Measurements from ENCODE around the gene IFTAP. TPM values are rescaled to one million over a fixed set of nuclear protein-coding genes. Genes with fewer than 3 reads are reported as not detected.
A peak's percentile ranks its signal among the peaks of the same experiment; 100 is the strongest.
"Not testable (repeated sequence)": the region's sequence is repeated elsewhere in the genome, so short reads cannot be mapped to it uniquely, and the experiment has no call there.

The IFTAP gene
- total RNA-seq, 1 experiment from 2014 or later: 13.1 TPM

DNA sequence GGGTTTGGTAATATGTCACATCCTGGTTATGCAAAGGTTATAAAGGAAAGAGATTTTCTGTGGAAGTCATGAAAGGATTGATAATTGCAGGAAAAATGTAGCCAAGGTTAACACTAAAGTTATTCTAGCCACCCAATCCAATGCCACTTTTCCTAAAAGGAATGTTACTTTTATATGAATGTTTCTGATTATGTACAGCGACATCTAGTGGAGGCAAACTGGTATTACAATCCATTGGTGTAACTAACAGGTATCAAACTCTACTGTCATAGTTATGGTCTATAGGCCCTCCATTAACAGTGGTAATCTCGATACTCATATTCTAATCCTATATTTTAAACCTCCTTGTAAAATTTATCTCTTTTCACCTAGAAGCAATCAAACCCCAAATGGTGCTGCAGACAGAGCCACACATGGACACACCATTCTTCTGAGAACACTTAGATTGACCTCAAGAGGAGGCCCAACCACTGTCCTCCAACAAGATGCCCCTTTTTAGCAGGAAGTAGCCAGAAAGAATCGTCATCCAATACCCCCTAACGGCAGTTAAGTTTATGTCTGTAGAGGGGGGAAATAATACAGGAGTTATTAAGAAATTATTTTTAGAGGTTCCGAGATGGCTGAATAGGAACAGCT is 78.6 kb downstream of the IFTAP start:
- no peaks in the 10 kb centered on the region for H3K4me1 Mint-ChIP-seq (ENCODE audit: insufficient read depth, unreplicated experiment)
- DNase-seq (ENCODE audit: unreplicated experiment): peak; percentile 62
- no peaks in the 10 kb centered on the region for H3K27me3 Mint-ChIP-seq (ENCODE audit: insufficient read depth, unreplicated experiment)
- no peak overlapping the region for H3K27ac Mint-ChIP-seq (ENCODE audit: low read depth, unreplicated experiment)
- POLR2A ChIA-PET: interaction anchor here (0.7 kb wide), 1 partner anchor 109 kb away, joined by 3 read pairs; no protein-coding TSS in a partner anchor
- TF ChIP-seq, protein P1, sequence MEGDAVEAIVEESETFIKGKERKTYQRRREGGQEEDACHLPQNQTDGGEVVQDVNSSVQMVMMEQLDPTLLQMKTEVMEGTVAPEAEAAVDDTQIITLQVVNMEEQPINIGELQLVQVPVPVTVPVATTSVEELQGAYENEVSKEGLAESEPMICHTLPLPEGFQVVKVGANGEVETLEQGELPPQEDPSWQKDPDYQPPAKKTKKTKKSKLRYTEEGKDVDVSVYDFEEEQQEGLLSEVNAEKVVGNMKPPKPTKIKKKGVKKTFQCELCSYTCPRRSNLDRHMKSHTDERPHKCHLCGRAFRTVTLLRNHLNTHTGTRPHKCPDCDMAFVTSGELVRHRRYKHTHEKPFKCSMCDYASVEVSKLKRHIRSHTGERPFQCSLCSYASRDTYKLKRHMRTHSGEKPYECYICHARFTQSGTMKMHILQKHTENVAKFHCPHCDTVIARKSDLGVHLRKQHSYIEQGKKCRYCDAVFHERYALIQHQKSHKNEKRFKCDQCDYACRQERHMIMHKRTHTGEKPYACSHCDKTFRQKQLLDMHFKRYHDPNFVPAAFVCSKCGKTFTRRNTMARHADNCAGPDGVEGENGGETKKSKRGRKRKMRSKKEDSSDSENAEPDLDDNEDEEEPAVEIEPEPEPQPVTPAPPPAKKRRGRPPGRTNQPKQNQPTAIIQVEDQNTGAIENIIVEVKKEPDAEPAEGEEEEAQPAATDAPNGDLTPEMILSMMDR (IDR thresholded peaks at IDR 0.05; ENCODE audit: unreplicated experiment): peak; percentile 57
- intact Hi-C loops (cut with micrococcal nuclease): loop anchor here (1.0 kb wide), 1 partner anchor 109 kb away; no protein-coding TSS in a partner anchor
- CTCF ChIA-PET: interaction anchor here (0.6 to 5.4 kb wide), 27 partner anchors 9 to 1552 kb away, joined by 3 to 64 read pairs (median 4); partner anchors contain the start of genes IFTAP and RAG1
- no peak overlapping the region for H3K4me3 Mint-ChIP-seq (ENCODE audit: unreplicated experiment)
- BruUV-seq (replicated peaks): no TSS peak
- H3K36me3 Mint-ChIP-seq (ENCODE audit: insufficient read depth, unreplicated experiment): no peaks in the 10 kb centered on the region
- peaks cover 8% of the 10 kb centered on the region for H3K9me3 Mint-ChIP-seq (ENCODE audit: unreplicated experiment)

DNA sequence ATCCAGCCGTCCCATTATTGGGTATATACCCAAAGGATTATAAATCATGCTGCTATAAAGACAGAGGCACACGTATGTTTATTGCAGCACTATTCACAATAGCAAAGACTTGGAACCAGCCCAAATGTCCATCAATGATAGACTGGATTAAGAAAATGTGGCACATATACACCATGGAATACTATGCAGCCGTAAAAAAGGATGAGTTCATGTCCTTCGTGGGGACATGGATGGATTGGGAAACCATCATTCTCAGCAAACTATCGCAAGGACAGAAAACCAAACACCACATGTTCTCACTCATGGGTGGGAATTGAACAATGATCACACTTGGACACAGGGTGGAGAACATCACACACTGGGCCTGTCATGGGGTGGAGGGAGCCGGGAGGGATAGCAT is 85.2 kb downstream of the IFTAP start:
- DNase-seq (ENCODE audit: unreplicated experiment); POLR2A ChIA-PET; CTCF ChIA-PET; H3K4me3 Mint-ChIP-seq (ENCODE audit: unreplicated experiment); BruUV-seq (replicated peaks); H3K4me1 Mint-ChIP-seq (ENCODE audit: insufficient read depth, unreplicated experiment); intact Hi-C loops (cut with micrococcal nuclease); H3K27me3 Mint-ChIP-seq (ENCODE audit: insufficient read depth, unreplicated experiment); H3K27ac Mint-ChIP-seq (ENCODE audit: low read depth, unreplicated experiment); H3K9me3 Mint-ChIP-seq (ENCODE audit: unreplicated experiment); H3K36me3 Mint-ChIP-seq (ENCODE audit: insufficient read depth, unreplicated experiment): not testable (repeated sequence)

DNA sequence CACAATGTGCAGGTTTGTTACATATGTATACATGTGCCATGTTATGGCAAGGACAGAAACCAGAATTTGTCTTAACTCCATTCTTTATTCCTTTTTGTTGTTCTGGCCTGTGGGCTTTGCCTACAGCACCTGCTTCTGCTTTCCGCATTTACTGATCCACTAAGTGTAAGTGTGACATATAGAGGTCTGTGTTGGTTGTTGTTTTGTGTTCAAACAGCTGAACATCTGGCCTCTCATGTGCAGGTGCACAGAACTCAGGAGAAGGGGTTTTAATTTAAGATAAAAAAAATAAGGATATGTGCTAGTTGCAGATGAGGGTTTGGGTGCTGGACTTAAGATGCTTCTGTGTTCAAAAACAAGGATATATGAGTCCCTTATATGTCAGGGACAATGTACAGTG is 89.5 kb downstream of the IFTAP start:
- CTCF ChIA-PET: no interaction called here

DNA sequence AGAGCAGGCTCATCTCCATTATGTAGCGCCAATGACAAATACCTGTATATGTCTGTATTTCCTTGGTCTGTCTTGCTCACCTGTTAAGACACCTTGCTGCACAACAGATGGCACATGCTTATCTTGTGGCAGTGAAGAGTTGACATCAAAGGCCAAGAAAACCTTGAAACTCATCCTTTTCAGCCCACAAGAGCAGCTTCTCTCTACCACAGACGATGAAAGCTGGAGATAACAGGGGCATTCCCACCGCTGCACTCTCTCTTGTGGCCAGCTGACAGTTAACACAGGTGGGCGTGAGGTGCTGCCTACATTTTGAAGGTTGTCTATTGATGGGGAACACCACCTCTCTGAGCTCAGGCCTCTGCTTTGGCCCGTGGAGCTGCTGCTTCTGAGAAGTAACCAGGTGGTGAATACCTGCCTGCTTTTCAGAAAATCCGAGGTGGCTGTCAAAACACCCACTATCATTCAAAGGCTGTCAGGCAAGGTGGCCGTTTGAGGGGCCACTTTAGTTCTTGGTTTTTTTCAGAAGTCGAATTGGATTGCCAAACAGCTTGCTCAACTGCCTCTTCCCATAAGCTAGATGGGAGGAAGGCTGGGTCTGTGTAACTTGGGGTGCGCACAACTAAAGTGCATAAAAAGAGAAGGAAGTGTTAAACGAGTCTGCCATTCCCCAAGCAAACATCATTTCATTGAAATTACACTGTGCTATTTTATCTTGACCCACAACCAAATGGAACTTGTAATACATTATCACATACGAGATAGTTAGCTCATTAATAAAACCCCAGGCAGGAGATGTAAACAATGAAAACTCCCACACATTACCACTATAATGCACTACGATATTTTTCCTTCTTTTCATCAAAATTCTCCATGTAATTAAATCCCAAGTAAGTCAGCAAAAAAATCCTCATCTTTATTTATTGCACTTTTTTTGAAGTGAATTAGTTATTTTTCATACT is 90.8 kb downstream of the IFTAP start:
- no TSS peak for BruUV-seq (replicated peaks)
- POLR2A ChIA-PET: no interaction called here
- no peak overlapping the region for H3K4me3 Mint-ChIP-seq (ENCODE audit: unreplicated experiment)
- H3K9me3 Mint-ChIP-seq (ENCODE audit: unreplicated experiment): no peaks in the 10 kb centered on the region
- H3K27me3 Mint-ChIP-seq (ENCODE audit: insufficient read depth, unreplicated experiment): peaks cover 12% of the 10 kb centered on the region
- CTCF ChIA-PET: interaction anchor here (0.6 to 2.0 kb wide), 8 partner anchors 12 to 1200 kb away, joined by 3 to 8 read pairs (median 3); no protein-coding TSS in a partner anchor
- H3K27ac Mint-ChIP-seq (ENCODE audit: low read depth, unreplicated experiment): no peak overlapping the region
- no peaks in the 10 kb centered on the region for H3K4me1 Mint-ChIP-seq (ENCODE audit: insufficient read depth, unreplicated experiment)
- intact Hi-C loops (cut with micrococcal nuclease): no loop called here
- no peak for DNase-seq (ENCODE audit: unreplicated experiment)
- no peaks in the 10 kb centered on the region for H3K36me3 Mint-ChIP-seq (ENCODE audit: insufficient read depth, unreplicated experiment)
- TF ChIP-seq, protein P1 (IDR thresholded peaks at IDR 0.05; ENCODE audit: unreplicated experiment): no peak

More for the DNA sequence above, 89.5 kb downstream of the IFTAP start:
- Mint-ChIP-seq H3K4me3 (ENCODE audit: unreplicated experiment) (no peak overlapping the region), H3K36me3 (ENCODE audit: insufficient read depth, unreplicated experiment) (no peaks in the 10 kb centered on the region), H3K27me3 (ENCODE audit: insufficient read depth, unreplicated experiment) (peaks cover 12% of the 10 kb centered on the region), H3K9me3 (ENCODE audit: unreplicated experiment) (no peaks in the 10 kb centered on the region), H3K27ac (ENCODE audit: low read depth, unreplicated experiment) (no peak overlapping the region), H3K4me1 (ENCODE audit: insufficient read depth, unreplicated experiment) (no peaks in the 10 kb centered on the region)
- no peak for DNase-seq (ENCODE audit: unreplicated experiment)
- POLR2A ChIA-PET: no interaction called here
- no TSS peak for BruUV-seq (replicated peaks)
- TF ChIP-seq, protein P1 (IDR thresholded peaks at IDR 0.05; ENCODE audit: unreplicated experiment): no peak
- intact Hi-C loops (cut with micrococcal nuclease): no loop called here
